C4-2B (cell line): ENCODE measurements around the gene TMF1.
A peak's percentile ranks its signal among the peaks of the same experiment; 100 is the strongest.

Experiments
- H3K27ac ChIP-seq: fragments of 450-650 bp; 2 replicates; pipeline ENCODE4 v1.5.1; 2017
- CTCF ChIP-seq: fragments of 450-650 bp; conservative IDR thresholded peaks from 2 replicates; pipeline ENCODE4 v1.5.1; 2017; ENCODE audit warnings: mild to moderate bottlenecking
- ZFX ChIP-seq: fragments of 450-650 bp; IDR thresholded peaks from 2 replicates; pipeline ENCODE4 v1.6.1; 2017

TMF1 gene

GRCh38 chr3:69016901-69017300, 35.2 kb downstream of the TMF1 start:
- H3K27ac ChIP-seq, result no peak overlapping the region
- TF ChIP-seq ZFX (no peak), CTCF (no peak)

GRCh38 chr3:69016102-69016501, 36.0 kb downstream of the TMF1 start:
- TF ChIP-seq CTCF (no peak), ZFX (no peak)
- H3K27ac ChIP-seq, result no peak overlapping the region

GRCh38 chr3:69014022-69014580, 38.0 kb downstream of the TMF1 start:
- TF ChIP-seq CTCF (no peak), ZFX (no peak)
- peak overlapping the region; percentile 88 for H3K27ac ChIP-seq

- peak; percentile 64 for TF ChIP-seq ZFX
- peak; percentile 74 for TF ChIP-seq CTCF
- H3K27ac ChIP-seq, result peak within 1 kb of the TSS; percentile 88
Observed at GRCh38 chr3:69013253-69014021, 38.7 kb downstream of the TMF1 start, which contains the start of gene EOGT. EOGT (minus strand) TSS chr3:69013684; CDS start chr3:69009846, 3,838 bp downstream.

- H3K27ac ChIP-seq, result peak overlapping the region; percentile 88
- TF ChIP-seq ZFX, result no peak
- TF ChIP-seq CTCF, result no peak
Observed at GRCh38 chr3:69012800-69013252, 39.3 kb downstream of the TMF1 start.

- TF ChIP-seq CTCF, result no peak
- no peak for TF ChIP-seq ZFX
- no peak overlapping the region; the same call in 1 of the 2 replicates for H3K27ac ChIP-seq
Observed at GRCh38 chr3:69012100-69012799, 39.9 kb downstream of the TMF1 start.

- H3K27ac ChIP-seq, result no peak overlapping the region
- no peak for TF ChIP-seq CTCF
- no peak for TF ChIP-seq ZFX
Observed at GRCh38 chr3:69011096-69011730, 40.9 kb downstream of the TMF1 start.
